Panc1 (cell line): ENCODE results near the gene NOS1. TPM values are rescaled to one million over a fixed set of nuclear protein-coding genes. Genes with fewer than 3 reads are reported as not detected.
"Not testable (repeated sequence)": the region's sequence is repeated elsewhere in the genome, so short reads cannot be mapped to it uniquely, and the experiment has no call there.

Experiments used
- ATAC-seq: fragments of 200-7000 bp; cut with Tn5 transposase; 2 replicates; pipeline ENCODE4 v1.9.1; 2020; ENCODE audit warnings: mild to moderate bottlenecking, moderate library complexity
- BruUV-seq: library from RNA; stranded (reverse); fragments of 400-500 nt; replicated peaks from 2 replicates; lab custom pipeline; 2021; lab: Mats Ljungman, UMichigan
- CTCF ChIA-PET: fragments of 300-600 bp; sonication (Branson Sonifier 250); formaldehyde crosslinking; loops from one replicate; lab custom pipeline; 2022; ENCODE audit warnings: antibody characterized with exemption; lab: Charles Lee
- POLR2A ChIA-PET: fragments of 300-600 bp; sonication (Branson Sonifier 250); formaldehyde crosslinking; loops from one replicate; lab custom pipeline; 2022; ENCODE audit warnings: antibody characterized with exemption; lab: Charles Lee
- DNase-seq: peaks from one replicate; pipeline ENCODE4 v3.0.0-alpha.2; 2010; ENCODE audit warnings: low read depth, low spot score
- H3K27ac ChIP-seq: 2 replicates; pipeline ENCODE4 v1.5.1; 2011; ENCODE audit warnings: mild to moderate bottlenecking, low read length, inconsistent platforms
- H3K27me3 ChIP-seq: fragments of 200-500 bp; sonication (Bioruptor generic); 2 replicates; pipeline ENCODE4 v1.6.0; 2014; ENCODE audit warnings: low read length, inconsistent platforms; ENCODE audit not compliant: control insufficient read depth, insufficient read depth
- H3K36me3 ChIP-seq: fragments of 200-500 bp; sonication (Bioruptor generic); 2 replicates; pipeline ENCODE4 v1.5.1; 2014; ENCODE audit warnings: inconsistent platforms, mild to moderate bottlenecking, low read length, moderate library complexity; ENCODE audit not compliant: control insufficient read depth, insufficient read depth
- H3K4me1 ChIP-seq: 2 replicates; pipeline ENCODE4 v1.5.1; 2011; ENCODE audit warnings: inconsistent platforms, mild to moderate bottlenecking, low read length, moderate library complexity; ENCODE audit not compliant: control insufficient read depth, insufficient read depth
- H3K4me3 ChIP-seq, 2 experiments: 2 replicates each; pipeline ENCODE4 v1.5.1; 2011 to 2012; ENCODE audit warnings: low read depth in 2 of 2, low read length in 2 of 2, mild to moderate bottlenecking in 2 of 2, inconsistent platforms in 1 of 2, moderate library complexity in 1 of 2
- H3K9me3 ChIP-seq: fragments of 200-500 bp; sonication (Bioruptor generic); 2 replicates; pipeline ENCODE4 v1.5.1; 2014; ENCODE audit warnings: low read depth, mild to moderate bottlenecking, inconsistent platforms, low read length, moderate library complexity; ENCODE audit not compliant: control insufficient read depth, insufficient read depth
- POLR2AphosphoS5 ChIP-seq: IDR thresholded peaks from 2 replicates; pipeline ENCODE4 v1.6.1; 2012; ENCODE audit warnings: mild to moderate bottlenecking, low read depth, low read length, moderate library complexity
- SIN3A ChIP-seq: IDR thresholded peaks from 2 replicates; pipeline ENCODE4 v1.6.1; 2012; ENCODE audit warnings: low read depth, mild to moderate bottlenecking, low read length, moderate library complexity, borderline replicate concordance; ENCODE audit not compliant: insufficient read depth
- in situ Hi-C: cut with HindIII; loops from 2 replicates; pipeline ENCODE4 v1.10.0; 2016; ENCODE audit warnings: low sequenced_read_pairs, low pct_unique_long_range_greater_than_20kb
- intact Hi-C: fragments of 100-400 bp; cut with micrococcal nuclease; formaldehyde crosslinking; loops from one replicate; pipeline ENCODE4 v1.10.0; 2022; ENCODE audit not compliant: unreplicated experiment
- total RNA-seq: library from RNA; stranded (reverse); gene quantifications from one replicate; pipeline ENCODE4 v1.2.1, GENCODE V29; 2021; ENCODE audit not compliant: unreplicated experiment
- TF ChIP-seq, protein P1 (sequence below), 2 experiments: IDR thresholded peaks; 2 replicates each; pipeline ENCODE4 v1.6.1; 2011 to 2012; ENCODE audit warnings: low read depth in 2 of 2, control low read depth in 1 of 2, low read length in 1 of 2, mild to moderate bottlenecking in 1 of 2, moderate library complexity in 1 of 2; ENCODE audit not compliant: insufficient read depth in 1 of 2
- TF ChIP-seq, protein P2 (sequence below): fragments of 450-650 bp; IDR thresholded peaks from 2 replicates; pipeline ENCODE4 v1.5.1; 2017; ENCODE audit warnings: mild to moderate bottlenecking

Gene NOS1
- total RNA-seq, 1 experiment from 2014 or later: 0.03 TPM

DNA sequence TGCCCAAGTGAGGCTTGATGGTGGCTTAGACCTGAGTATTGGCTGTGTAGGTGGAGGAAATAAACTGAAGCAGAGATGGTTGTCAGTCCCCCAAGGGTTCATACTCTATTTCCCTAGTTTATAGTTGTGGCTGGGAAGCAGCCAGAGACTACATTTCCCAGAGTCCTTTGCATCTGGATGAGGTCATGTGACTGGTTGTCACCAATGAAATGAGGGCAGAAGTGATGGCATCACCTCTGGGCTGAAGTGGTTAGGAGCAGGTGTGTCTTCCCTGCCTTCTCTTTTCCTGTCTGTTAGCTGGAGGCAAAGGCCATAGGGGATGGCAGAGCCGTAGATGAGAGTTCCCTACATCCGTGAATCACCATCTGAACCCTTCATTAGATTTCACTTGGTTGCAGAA, 16.3 kb upstream of the NOS1 start:
- Histone ChIP-seq H3K9me3 (no peaks in the 10 kb centered on the region), H3K27ac (no peak overlapping the region), H3K27me3 (no peaks in the 10 kb centered on the region), H3K4me3 (no peak overlapping the region), H3K36me3 (no peaks in the 10 kb centered on the region), H3K4me1 (no peaks in the 10 kb centered on the region)
- in situ Hi-C loops: no loop called here
- no TSS peak for BruUV-seq
- DNase-seq (no peak), ATAC-seq (0 out of 2 replicates have a peak, but pooled peaks have one; percentile 34)
- TF ChIP-seq SIN3A: no peak
- TF ChIP-seq POLR2AphosphoS5: no peak
- TF ChIP-seq, protein P1, sequence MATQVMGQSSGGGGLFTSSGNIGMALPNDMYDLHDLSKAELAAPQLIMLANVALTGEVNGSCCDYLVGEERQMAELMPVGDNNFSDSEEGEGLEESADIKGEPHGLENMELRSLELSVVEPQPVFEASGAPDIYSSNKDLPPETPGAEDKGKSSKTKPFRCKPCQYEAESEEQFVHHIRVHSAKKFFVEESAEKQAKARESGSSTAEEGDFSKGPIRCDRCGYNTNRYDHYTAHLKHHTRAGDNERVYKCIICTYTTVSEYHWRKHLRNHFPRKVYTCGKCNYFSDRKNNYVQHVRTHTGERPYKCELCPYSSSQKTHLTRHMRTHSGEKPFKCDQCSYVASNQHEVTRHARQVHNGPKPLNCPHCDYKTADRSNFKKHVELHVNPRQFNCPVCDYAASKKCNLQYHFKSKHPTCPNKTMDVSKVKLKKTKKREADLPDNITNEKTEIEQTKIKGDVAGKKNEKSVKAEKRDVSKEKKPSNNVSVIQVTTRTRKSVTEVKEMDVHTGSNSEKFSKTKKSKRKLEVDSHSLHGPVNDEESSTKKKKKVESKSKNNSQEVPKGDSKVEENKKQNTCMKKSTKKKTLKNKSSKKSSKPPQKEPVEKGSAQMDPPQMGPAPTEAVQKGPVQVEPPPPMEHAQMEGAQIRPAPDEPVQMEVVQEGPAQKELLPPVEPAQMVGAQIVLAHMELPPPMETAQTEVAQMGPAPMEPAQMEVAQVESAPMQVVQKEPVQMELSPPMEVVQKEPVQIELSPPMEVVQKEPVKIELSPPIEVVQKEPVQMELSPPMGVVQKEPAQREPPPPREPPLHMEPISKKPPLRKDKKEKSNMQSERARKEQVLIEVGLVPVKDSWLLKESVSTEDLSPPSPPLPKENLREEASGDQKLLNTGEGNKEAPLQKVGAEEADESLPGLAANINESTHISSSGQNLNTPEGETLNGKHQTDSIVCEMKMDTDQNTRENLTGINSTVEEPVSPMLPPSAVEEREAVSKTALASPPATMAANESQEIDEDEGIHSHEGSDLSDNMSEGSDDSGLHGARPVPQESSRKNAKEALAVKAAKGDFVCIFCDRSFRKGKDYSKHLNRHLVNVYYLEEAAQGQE (IDR thresholded peaks at IDR 0.05; ENCODE audit: insufficient read depth in 1 of 2, low read depth in 2 of 2, low read length in 1 of 2): no peak
- POLR2A ChIA-PET: no interaction called here
- CTCF ChIA-PET: no interaction called here
- intact Hi-C loops: no loop called here

DNA sequence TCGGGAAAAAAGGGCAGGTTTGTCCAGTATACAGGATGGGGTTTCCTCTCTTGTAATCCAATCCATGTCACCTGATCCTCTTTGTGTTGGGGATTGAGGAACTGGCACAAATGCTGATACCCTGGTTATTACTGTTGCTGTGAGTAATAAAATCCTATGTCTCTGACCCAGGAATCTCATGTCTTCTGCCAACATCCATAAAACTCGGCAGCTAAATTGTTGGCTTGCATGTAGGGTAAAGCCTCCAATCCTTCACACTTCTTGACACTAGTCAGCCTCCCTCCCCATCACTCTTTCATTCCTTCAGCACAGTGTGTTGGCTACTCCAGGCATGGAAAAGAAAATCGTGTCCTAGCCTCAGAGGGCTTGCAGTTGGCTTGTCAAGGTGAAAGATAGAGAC, 9.2 kb upstream of the NOS1 start:
- Histone ChIP-seq H3K27me3 (peaks cover 2% of the 10 kb centered on the region; the same call in 1 of the 2 replicates), H3K4me3 (no peak overlapping the region), H3K36me3 (no peaks in the 10 kb centered on the region), H3K9me3 (no peaks in the 10 kb centered on the region), H3K27ac (no peak overlapping the region), H3K4me1 (no peaks in the 10 kb centered on the region)
- intact Hi-C loops: no loop called here
- TF ChIP-seq, protein P2, sequence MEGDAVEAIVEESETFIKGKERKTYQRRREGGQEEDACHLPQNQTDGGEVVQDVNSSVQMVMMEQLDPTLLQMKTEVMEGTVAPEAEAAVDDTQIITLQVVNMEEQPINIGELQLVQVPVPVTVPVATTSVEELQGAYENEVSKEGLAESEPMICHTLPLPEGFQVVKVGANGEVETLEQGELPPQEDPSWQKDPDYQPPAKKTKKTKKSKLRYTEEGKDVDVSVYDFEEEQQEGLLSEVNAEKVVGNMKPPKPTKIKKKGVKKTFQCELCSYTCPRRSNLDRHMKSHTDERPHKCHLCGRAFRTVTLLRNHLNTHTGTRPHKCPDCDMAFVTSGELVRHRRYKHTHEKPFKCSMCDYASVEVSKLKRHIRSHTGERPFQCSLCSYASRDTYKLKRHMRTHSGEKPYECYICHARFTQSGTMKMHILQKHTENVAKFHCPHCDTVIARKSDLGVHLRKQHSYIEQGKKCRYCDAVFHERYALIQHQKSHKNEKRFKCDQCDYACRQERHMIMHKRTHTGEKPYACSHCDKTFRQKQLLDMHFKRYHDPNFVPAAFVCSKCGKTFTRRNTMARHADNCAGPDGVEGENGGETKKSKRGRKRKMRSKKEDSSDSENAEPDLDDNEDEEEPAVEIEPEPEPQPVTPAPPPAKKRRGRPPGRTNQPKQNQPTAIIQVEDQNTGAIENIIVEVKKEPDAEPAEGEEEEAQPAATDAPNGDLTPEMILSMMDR: no peak
- ATAC-seq (no peak), DNase-seq (no peak)
- no TSS peak for BruUV-seq
- CTCF ChIA-PET: no interaction called here
- POLR2A ChIA-PET: no interaction called here
- in situ Hi-C loops: no loop called here

DNA sequence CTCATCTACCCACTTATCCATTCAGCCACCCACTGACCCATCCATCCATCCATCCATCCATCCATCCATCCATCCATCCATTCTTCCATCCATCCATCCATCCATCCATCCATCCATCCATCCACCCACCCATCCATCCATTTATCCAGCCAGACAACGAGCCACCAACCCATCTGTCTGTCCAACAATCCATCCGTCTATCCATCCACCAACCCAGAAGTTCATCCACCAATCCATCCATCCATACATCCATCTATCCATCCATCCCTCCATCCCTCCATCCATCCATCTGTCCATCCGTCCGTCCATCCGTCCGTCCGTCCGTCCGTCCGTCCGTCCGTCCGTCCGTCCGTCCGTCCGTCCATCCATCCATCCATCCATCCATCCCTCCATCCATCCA, 8.6 kb upstream of the NOS1 start:
- DNase-seq, H3K4me1 ChIP-seq, in situ Hi-C loops, H3K27ac ChIP-seq, H3K27me3 ChIP-seq, H3K9me3 ChIP-seq, BruUV-seq, H3K36me3 ChIP-seq, ATAC-seq, POLR2A ChIA-PET, H3K4me3 ChIP-seq, CTCF ChIA-PET: not testable (repeated sequence)
- intact Hi-C loops: loop anchor here (5.0 kb wide), 3 partner anchors 133 to 482 kb away; no protein-coding TSS in a partner anchor
